Upper lobe of left lung (tissue), 6 donors: ENCODE results near the gene NT5E. TPM values are rescaled to one million over a fixed set of nuclear protein-coding genes. Genes with fewer than 3 reads are reported as not detected.

ENCODE experiments used
- ATAC-seq, 2 donors: fragments of 200-7000 bp; cut with Tn5 transposase; one replicate each; pipeline ENCODE4 v1.9.1; 2022; ENCODE audit warnings: mild to moderate bottlenecking in 2 of 2, moderate library complexity in 2 of 2; ENCODE audit not compliant: low FRiP score in 2 of 2
- DNase-seq, 2 donors: peaks; one replicate each; pipeline ENCODE4 v3.0.0-alpha.2; 2019 to 2020
- H3K27ac ChIP-seq, 4 donors: fragments of 200-600 bp; sonication (generic); one replicate each; pipeline ENCODE4 v1.5.1; 2016 to 2019
- H3K27me3 ChIP-seq, 4 donors: fragments of 200-600 bp; sonication (generic); one replicate each; pipeline ENCODE4 v1.5.1; 2017 to 2019
- H3K36me3 ChIP-seq, 4 donors: fragments of 200-600 bp; sonication (generic); one replicate each; pipeline ENCODE4 v1.5.1; 2016 to 2019
- H3K4me1 ChIP-seq, 4 donors: fragments of 200-600 bp; sonication (generic); one replicate each; pipeline ENCODE4 v1.5.1; 2018 to 2019
- H3K4me3 ChIP-seq, 4 donors: fragments of 200-600 bp; sonication (generic); one replicate each; pipeline ENCODE4 v1.5.1; 2017 to 2019; ENCODE audit warnings: mild to moderate bottlenecking in 2 of 4, moderate library complexity in 1 of 4
- H3K9me3 ChIP-seq, 4 donors: fragments of 200-600 bp; sonication (generic); one replicate each; pipeline ENCODE4 v1.5.1; 2018 to 2019
- CTCF ChIP-seq, 6 experiments: fragments of 450-650 bp in 4 of 6; fragments of 200-600 bp in 2 of 6; sonication (generic) in 2 of 6; IDR thresholded peaks; one replicate each; pipeline ENCODE4 v1.5.1; 2016 to 2019; ENCODE audit warnings: antibody characterized with exemption in 6 of 6
- EP300 ChIP-seq, 4 donors: sonication (generic); formaldehyde crosslinking; IDR thresholded peaks; one replicate each; pipeline ENCODE4 v1.5.1; 2017; ENCODE audit warnings: antibody characterized with exemption in 4 of 4, control low read depth in 2 of 4
- POLR2A ChIP-seq, 4 donors: fragments of 450-650 bp; IDR thresholded peaks; one replicate each; pipeline ENCODE4 v1.5.1; 2016 to 2017; ENCODE audit warnings: antibody characterized with exemption in 4 of 4, mild to moderate bottlenecking in 2 of 4
- POLR2AphosphoS5 ChIP-seq, 2 donors: sonication (generic); formaldehyde crosslinking; IDR thresholded peaks; one replicate each; pipeline ENCODE4 v1.5.1; 2017; ENCODE audit warnings: antibody characterized with exemption in 2 of 2
- WGBS, 2 donors: methylation state at CpG; one replicate each; pipeline ENCODE4 v1.1.5; 2017 to 2018; 5-methylcytosine and 5-hydroxymethylcytosine counted together
- total RNA-seq, 6 donors: library from RNA; depleted of rRNA in 4 of 6; stranded (reverse); fragments of >200 nt in 4 of 6; gene quantifications; one replicate each; pipeline versions ENCODE4 v1.1.0 to v1.2.1, GENCODE V29; 2016 to 2021
- donor health status: DM: no; HTN: no; CAD: no; lungs with moderate emphysema.
- donor health status: DM: no; HTN: yes; CAD: no; lungs with severe emphysema.

The NT5E gene
- total RNA-seq, 6 donors from 2014 or later, result 1.4 to 17.8 (median 9.6) TPM

DNA sequence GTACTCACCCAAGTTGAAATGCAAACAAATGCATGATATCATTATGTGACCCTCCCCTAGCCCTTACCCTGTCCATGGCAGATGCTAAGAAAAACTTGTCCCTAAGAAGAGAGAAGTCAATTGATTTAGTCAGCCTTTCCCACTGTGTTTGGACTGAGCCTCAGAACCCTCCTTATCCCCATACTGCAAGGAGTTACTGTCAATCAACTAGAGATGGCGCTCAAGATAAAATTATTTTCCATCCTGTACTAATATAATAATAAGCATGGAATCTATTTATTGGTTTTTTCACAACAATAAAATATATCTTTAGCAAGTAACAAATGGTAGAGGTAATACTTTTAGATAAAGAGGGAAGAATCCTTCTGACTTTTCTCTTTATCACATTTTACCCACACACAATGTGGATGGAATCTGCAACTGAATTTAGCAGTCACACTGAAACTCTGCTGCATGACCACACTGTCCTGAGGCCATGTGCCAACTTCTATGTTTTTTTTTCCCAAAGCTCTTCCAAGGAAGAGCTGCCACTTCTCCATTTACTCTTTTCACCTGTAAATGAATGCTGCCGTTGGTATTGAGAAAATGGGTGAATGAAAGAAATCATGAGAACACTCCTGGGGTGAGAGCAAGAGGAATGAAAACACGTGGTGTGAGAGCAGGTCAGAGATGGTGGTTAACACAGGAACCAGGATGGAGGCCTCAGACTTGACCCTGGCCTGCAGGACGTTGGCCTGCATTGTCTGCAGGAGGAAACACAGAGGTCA, 10.5 kb downstream of the NT5E start:
- DNase-seq (no peak), ATAC-seq (no peak)

GRCh38 chr6:85460921-85461797, 11.3 kb downstream of the NT5E start:
- Histone ChIP-seq H3K36me3 (no peaks in the 10 kb centered on the region), H3K4me1 (peaks cover 6 to 25% (median 13%) of the 10 kb centered on the region in 4 donors), H3K27me3 (no peaks in the 10 kb centered on the region), H3K4me3 (no peak overlapping the region), H3K27ac (peak overlapping the region; percentile 23 to 58 (median 32)), H3K9me3 (no peaks in the 10 kb centered on the region)
- TF ChIP-seq POLR2A (IDR thresholded peaks at IDR 0.05) (no peak), EP300 (IDR thresholded peaks at IDR 0.05) (no peak), CTCF (IDR thresholded peaks at IDR 0.05) (no peak), POLR2AphosphoS5 (IDR thresholded peaks at IDR 0.05) (no peak)
- ATAC-seq, result no peak
- WGBS, 2 donors, result 56 to 59% methylated on average over 4 of the region's 4 CpGs
- DNase-seq, result no peak

More for the DNA sequence above, 10.5 kb downstream of the NT5E start:
- H3K4me3 ChIP-seq, result no peak overlapping the region
- H3K27ac ChIP-seq, result peak overlapping the region in 3 of 4 donors; percentile 23 to 58 (median 32)
- H3K4me1 ChIP-seq, result peaks cover 6 to 25% (median 11%) of the 10 kb centered on the region in 4 donors
- no peaks in the 10 kb centered on the region for H3K27me3 ChIP-seq
- H3K9me3 ChIP-seq, result no peaks in the 10 kb centered on the region
- no peak for TF ChIP-seq POLR2AphosphoS5 (IDR thresholded peaks at IDR 0.05)
- no peak for TF ChIP-seq EP300 (IDR thresholded peaks at IDR 0.05)
- TF ChIP-seq CTCF (IDR thresholded peaks at IDR 0.05), result no peak
- TF ChIP-seq POLR2A (IDR thresholded peaks at IDR 0.05), result no peak
- no peaks in the 10 kb centered on the region for H3K36me3 ChIP-seq
- WGBS, 2 donors, result 48 to 62% methylated on average over 4 of the region's 4 CpGs

DNA sequence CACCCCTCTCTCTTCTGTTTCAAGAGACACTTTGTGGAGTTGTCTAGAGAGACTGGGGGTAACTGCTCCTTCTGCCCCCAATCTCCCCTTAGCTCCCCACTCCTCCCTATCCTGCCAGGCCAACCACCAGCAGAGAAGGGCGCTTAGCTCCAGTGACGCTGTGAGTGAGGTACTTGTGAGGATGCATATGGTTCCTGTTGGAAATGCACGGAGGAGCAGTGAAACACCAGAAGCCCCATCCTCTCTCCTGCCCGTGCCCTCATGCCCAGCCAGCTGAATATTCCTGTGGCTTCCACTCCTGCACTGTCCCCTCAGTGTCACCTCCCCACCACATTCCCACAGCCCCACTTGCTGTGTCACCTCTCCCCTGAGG, 11.9 kb downstream of the NT5E start:
- WGBS, 2 donors, result 74 to 76% methylated on average over 4 of the region's 4 CpGs
- Histone ChIP-seq H3K4me1 (peaks cover 6 to 25% (median 13%) of the 10 kb centered on the region in 4 donors), H3K9me3 (no peaks in the 10 kb centered on the region), H3K27me3 (no peaks in the 10 kb centered on the region), H3K36me3 (no peaks in the 10 kb centered on the region), H3K4me3 (no peak overlapping the region), H3K27ac (peak overlapping the region in 3 of 4 donors; percentile 23 to 58 (median 32))
- DNase-seq (no peak), ATAC-seq (no peak)
- no peak for TF ChIP-seq POLR2A (IDR thresholded peaks at IDR 0.05)
- TF ChIP-seq POLR2AphosphoS5 (IDR thresholded peaks at IDR 0.05), result no peak
- TF ChIP-seq EP300 (IDR thresholded peaks at IDR 0.05), result no peak

DNA sequence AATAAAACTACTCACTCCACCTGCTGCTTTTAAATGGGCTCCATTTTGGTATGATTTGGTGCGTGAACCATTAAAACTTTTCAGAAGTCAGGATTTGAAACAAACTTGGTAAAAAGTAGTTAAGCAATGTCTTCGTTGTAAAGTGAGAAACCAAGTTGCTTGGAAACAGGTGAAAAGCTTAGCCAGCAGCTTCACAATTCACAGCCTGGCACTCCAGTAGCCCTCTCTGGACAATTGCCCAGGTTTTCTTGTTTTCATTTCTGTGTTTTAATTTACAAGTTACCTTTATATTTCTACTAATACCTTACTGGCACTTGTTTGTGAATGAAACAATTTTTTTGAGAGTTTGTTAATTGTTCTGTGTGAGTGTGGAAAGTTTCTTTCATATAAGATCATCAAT, 12.8 kb downstream of the NT5E start:
- Histone ChIP-seq H3K27me3 (no peaks in the 10 kb centered on the region), H3K4me3 (no peak overlapping the region), H3K9me3 (no peaks in the 10 kb centered on the region), H3K27ac (no peak overlapping the region), H3K36me3 (no peaks in the 10 kb centered on the region), H3K4me1 (peaks cover 6 to 25% (median 13%) of the 10 kb centered on the region in 4 donors)
- WGBS, 2 donors, result 73 to 76% methylated on average over 2 of the region's 2 CpGs
- DNase-seq, result no peak
- ATAC-seq, result no peak
- TF ChIP-seq CTCF (IDR thresholded peaks at IDR 0.05), result no peak
- no peak for TF ChIP-seq EP300 (IDR thresholded peaks at IDR 0.05)
- TF ChIP-seq POLR2AphosphoS5 (IDR thresholded peaks at IDR 0.05), result no peak
- TF ChIP-seq POLR2A (IDR thresholded peaks at IDR 0.05), result no peak

DNA sequence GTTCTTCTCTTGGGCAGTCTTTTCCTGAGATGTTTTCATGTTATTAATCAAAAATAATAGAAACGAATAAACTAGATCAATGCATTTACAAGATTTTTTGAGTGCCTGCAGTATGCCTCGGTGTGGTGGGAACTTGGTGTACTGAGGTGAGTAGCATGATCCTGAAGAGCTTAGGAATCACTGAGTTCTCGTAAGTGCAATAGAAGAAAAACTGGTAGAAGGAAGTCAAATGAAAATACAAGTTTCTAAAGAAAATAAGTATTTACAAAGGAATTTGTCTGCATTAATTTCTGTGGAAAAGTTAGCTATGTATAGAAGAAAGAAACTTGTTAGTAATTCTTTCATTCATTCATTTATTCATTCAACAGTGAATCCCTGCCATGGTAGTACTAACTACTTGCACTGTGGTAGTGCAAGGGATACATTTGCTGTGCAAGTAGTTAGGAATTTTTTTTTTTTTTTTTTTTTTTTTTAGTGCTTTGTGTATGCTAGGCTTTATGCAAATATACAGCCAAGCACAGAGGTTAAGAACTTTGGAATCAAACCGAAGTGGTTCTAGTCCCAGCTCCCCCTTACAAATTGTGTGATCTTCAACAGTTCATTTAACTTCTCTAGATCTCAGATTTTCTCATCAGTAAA, 13.9 kb downstream of the NT5E start:
- H3K9me3 ChIP-seq, result no peaks in the 10 kb centered on the region
- H3K27ac ChIP-seq, result no peak overlapping the region
- no peak overlapping the region for H3K4me3 ChIP-seq
- H3K4me1 ChIP-seq, result peaks cover 5 to 25% (median 13%) of the 10 kb centered on the region in 4 donors
- H3K36me3 ChIP-seq, result no peaks in the 10 kb centered on the region
- DNase-seq, result no peak
- H3K27me3 ChIP-seq, result no peaks in the 10 kb centered on the region
- 71 to 75% methylated on average over 4 of the region's 4 CpGs for WGBS, 2 donors
- no peak for TF ChIP-seq POLR2A (IDR thresholded peaks at IDR 0.05)
- no peak for ATAC-seq
